Caki2 (cell line): ENCODE measurements around the gene CIC. TPM values are rescaled to one million over a fixed set of nuclear protein-coding genes. Genes with fewer than 3 reads are reported as not detected.
"Not testable (repeated sequence)": the region's sequence is repeated elsewhere in the genome, so short reads cannot be mapped to it uniquely, and the experiment has no call there.

Source experiments
- DNase-seq: peaks from one replicate; pipeline ENCODE4 v3.0.0-alpha.2; 2015; ENCODE audit warnings: low read depth
- in situ Hi-C: cut with HindIII; loops from 2 replicates; pipeline ENCODE4 v1.10.0; 2016; ENCODE audit warnings: low sequenced_read_pairs, low pct_unique_long_range_greater_than_20kb, mixed read lengths
- total RNA-seq: library from RNA; depleted of rRNA; stranded (reverse); fragments of >200 nt; shearing (Covaris generic); gene quantifications from 2 replicates; pipeline ENCODE4 v1.2.3, GENCODE V29; 2014; ENCODE audit warnings: low replicate concordance

CIC gene
- total RNA-seq, 1 experiment from 2014 or later = 27.5 TPM

DNA sequence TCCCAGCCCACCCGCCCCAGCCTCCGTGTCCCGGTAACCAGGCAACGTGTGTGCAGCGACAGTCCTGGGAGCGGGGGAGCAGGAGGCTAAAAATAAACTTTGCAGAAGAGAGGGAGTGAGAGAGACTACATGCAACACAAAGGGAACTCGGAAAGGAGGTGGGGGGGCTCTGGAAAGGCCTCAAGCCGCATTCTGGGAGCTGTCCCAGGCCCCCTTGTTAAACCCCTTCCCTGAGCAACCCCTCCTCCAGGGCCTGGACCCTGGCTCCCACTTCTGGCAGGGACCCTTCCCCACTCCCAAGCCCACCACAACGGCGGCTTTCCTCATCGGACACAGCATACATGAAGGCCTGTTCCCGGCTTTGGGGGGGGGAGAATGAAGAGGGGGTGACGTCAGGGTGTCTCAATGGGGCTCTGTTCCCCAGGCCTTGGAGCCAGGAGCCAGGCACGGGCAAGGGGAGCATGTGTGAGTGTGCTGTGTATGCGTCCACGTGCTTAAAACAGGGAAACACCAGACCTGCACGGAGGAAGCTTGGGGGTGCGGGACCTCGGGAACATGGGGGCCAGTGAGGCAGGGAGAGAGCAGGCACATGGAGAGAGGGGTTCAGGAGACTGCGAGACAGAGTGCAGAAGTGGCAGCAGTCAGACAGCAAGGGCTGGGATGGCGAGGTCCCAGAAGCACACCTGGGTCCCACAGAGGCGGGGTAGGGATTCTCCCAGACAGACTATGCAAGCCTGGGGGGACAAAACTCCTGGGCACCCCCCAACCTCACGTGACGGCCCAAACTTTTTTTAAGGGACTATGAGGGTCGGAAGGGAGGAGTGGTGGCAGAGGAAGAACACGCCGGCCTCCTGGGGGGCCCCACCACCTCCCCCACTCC, 16.4 kb upstream of the CIC start:
- no peak for DNase-seq
- in situ Hi-C loops = no loop called here

DNA sequence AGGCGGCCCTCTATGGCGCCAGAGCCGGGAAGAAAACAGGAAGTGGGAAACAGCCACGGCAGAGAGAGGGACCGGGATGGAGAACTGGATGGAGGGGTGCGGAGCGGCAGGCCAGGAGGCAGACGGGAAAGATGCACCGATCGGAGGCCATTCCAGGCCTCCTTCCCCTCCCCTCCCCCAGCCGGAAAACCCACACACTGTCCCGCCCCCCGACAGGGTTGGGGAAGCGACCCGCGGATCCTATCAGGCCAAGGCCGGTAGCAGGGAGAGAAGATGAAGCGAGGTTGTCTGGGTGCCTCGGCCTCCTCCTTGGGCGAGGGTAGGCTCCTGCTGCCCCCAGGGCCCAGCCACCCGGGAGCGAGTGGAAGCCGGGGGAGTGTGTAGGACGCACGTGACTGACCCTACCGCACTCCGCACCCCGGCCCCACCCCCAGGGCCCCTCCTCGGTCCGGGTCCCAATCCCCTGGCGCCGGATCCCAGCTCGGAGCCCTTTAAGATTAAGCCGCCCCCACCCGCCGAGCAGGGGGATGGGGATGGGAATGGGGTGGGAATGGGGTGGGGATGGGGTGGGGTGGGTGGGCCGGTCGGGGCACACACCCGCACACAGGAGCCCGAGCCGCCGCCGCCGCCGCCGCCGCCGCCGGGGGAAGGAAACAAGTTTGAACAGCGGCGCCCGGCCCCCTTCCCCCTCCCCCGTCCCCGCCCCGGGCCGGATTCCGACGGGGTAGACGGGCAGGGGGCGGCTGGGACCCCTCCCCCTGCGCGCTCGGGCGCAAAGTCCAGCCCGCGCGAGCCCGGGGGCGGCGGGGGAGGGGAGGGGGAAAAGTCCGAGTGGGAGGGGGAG, 15.6 kb upstream of the CIC start:
- in situ Hi-C loops = no loop called here
- DNase-seq = peak; percentile 45

DNA sequence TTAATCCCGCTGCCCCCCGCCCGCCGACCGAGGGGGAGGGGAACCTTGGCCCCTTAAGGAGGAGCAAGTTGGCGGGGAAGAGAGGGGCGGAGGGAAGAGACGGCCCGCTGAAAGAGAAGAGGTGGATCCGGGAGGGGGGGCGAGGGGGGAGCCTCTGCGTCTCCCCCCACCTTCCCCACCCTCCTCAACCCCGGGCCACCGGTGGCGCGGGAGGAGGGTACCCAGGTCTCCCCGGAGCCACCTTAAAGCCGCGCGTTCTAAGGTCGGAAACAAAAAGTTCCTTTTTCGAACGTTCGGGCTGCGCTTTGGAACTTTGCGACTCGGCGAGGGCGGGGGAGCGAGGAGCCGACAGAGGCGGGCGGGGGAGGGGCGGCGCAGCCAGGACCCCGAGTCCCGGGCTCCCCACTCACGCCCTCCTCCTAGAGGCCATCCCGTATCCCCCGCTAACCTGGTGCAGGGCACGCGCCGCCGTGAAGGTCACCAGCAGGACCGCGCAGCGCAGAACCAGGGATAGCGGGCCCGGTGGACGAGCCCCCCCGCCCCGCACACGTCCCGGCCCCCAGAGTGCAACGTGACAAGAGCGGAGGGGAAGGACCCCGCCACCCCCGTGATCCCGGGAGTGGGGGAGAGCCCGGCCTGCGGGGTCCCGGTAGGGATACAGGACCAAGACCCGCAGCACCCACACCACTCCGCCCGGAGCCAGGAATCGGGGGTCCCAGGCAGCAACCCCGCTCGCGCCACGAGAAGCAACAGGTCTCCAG, 14.8 kb upstream of the CIC start:
- DNase-seq = peak; percentile 79
- in situ Hi-C loops = no loop called here

DNA sequence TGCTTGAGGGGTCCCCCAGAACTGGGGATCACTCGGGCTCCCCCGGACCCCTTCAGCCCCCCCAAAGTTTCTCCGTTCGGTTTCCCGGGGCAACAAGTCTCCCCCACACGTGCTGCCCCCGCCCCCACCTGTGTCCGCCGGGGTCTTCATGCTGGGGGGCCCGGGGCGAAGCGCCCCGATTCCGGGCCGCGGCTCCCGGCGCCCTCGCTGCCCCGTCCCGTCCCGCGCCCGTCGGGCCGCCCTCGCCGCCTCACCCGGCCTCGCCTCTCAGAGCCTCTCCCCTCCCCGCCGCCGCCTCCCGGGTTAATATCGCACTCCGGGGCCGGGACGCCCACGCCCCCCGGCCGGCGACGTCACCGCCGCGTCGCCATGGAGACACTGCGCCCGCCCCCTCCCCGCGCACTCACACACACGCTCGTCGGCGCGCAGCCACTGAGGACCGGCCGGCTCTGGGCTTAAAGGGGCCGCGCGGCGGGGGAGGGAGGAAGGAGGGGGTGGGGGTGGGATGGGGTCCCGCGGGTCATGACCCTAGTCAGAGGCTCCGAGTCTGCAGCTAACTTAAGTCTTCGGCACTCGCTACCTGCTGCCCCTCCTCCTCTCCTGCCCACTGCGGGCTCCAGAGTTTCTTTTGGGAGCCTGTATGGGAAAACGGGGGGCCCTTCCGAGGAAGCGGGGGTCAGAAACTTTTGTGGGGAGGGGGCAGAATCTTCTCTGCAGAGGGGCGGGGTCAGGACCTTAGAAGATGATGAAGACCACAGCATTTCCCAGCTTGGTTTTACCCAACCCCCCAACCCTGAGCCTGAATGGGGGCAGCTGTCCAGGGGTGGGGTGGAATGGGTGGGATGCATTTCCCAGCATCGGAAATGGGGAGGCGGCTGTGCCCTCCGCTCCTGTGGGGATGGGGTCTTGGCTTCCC, 13.9 kb upstream of the CIC start, which contains the start of gene ERF:
Gene ERF, minus strand, starts transcription at position 279 of the 916 bp plus-strand sequence. Its CDS starts 129 bp downstream, at position 150.
- in situ Hi-C loops = no loop called here

DNA sequence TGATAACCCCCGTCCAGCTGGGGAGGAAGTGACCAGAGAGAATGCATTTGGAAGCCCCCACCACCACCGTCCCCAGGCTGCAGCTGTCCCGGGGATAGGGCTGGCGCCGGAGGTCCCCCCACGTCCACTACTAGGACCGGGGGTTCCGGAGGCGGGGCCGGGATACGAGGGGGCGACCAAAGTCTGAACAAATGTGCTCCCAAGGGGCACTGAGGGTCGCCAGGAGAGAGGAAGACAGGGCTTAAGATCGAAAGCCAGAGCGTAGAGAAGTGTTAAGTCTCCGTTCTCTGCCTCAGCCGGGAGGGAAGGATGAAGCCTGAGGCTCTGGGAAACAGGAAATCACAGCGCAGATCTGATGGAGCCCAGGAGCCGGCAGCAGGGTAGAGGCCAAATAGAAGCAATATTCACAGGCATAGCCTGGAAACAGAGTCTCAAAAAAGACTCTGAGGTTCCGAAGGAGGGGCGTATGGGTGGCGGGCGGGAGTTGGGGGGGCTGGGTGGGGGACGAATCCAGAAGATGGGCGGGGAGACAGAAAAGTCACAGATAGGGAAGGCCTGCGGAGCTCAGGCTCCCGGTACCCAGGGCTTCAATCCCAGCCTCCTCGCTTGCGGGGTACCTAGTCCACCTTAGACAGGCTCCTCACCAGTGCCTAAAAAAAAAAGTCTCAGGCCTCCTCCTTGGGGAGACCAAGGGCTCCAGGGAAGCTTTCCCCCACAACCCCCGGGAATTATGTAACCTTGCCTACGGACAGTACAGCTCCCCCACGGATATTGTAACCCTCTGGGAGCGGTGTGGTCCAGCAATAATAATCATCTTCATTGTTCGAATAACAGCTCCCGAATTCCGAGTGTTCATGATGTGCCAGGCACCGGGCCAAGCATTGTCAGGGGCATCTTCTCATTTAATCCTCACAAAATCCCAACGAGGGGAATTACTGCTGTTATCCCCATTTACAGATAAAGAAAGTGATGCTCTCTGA, 13.0 kb upstream of the CIC start:
- in situ Hi-C loops = no loop called here
- DNase-seq = no peak

More for the DNA sequence above, 13.9 kb upstream of the CIC start, which contains the start of gene ERF:
- DNase-seq = peak; percentile 91

DNA sequence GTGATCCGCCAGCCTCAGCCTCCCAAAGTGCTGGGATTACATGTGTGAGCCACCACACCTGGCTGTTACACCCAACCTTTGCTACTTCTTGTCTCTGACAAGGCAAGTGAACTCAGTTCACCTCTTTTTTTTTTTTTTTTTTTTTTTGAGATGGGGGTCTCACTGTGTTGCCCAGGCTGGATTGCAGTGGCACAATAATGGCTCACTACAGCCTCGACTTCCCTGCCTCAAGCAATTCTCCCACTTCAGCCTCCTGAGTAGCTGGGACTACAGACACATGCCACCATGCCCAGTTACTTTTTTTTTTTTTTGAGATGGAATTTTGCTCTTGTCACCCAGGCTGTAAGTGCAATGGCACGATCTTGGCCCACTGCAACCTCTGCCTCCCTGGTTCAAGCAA, 11.2 kb upstream of the CIC start:
- in situ Hi-C loops, DNase-seq: not testable (repeated sequence)

DNA sequence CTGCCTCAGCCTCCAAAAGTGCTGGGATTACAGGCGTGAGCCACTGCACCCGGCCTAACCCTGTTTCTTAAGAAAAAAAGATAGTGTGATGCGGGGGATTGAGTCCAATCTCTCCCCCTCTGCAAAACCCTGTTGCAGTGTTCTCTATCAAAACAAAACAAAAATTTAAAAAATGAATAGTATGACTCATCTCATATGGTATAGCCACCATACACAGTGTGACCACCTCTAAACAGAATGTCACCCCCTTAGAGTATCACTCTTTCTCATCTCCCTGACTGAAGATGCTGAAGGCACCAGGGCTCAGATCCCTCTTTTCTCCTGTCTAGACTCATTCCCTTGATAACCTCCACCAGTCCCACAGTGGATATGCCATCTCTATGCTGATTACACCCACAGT, 7.3 kb upstream of the CIC start:
- in situ Hi-C loops = no loop called here

DNA sequence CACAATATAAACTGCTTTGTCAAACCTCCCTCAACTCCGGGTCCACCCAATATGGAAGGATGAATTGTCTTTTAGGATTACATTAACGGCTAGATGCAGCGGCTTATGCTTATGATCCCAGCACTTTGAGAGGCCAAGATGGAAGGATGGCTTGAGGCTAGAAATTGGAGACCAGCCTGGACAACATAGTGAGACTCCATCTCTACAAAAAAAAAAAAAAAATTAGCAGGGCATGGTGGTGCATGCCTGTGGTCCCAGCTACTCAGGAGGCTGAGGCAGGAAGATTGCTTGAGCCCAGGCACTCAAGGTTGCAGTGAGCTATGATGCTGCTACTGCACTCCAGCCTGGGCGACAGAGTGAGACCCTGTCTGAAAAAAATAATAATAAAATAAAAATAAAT, 2.9 kb upstream of the CIC start:
- DNase-seq, in situ Hi-C loops: not testable (repeated sequence)

More for the DNA sequence above, 7.3 kb upstream of the CIC start:
- no peak for DNase-seq

DNA sequence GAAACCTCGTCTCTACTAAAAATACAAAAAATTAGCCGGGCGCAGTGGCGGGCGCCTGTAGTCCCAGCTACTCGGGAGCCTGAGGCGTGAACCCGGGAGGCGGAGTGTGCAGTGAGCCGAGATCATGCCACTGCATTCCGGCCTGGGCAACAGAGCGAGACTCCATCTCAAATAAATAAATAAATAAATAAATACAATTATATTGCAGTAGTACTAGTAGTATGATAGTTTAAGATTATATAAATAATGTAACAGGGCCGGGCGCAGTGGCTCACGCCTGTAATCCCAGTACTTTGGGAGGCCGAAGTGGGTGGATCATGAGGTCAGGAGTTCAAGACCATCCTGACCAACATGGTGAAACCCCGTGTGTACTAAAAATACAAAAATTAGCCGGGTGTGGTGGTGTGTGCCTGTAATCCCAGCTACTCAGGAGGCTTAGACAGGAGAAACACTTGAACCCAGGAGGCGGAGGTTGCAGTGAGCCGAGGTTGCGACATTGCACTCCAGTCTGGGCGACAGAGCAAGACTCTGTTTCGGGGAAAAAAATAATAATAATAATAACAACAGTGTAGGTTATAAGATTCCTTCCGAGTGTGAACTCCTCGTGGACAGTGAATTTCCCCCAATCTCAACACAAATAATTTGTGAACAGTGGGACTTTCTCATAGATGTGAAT, 2.0 kb upstream of the CIC start:
- in situ Hi-C loops, DNase-seq: not testable (repeated sequence)

DNA sequence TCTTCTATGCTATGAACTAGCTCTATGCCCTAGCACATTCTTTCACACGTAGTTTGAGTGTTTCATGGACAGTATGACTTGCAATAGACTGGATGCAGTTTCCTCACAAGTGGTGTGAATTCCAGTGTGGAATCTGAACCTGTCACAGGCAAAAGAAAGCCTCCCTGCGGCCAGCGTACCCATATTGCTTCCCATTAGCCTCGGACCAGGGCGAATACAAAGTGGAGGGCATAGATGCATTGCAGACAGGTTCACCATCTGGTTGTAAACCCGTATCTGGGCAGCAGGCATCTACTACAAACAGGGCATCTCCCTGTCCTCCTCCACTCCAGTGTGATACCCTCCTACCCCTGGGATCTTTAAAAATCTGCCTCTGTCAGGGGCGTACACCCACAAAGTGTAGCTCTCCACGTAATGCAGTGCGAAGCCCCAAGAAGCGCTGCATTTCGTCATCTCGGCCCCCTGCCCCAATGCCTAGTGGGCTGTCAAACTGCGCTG, 1.4 kb upstream of the CIC start:
- DNase-seq = no peak
- in situ Hi-C loops = no loop called here

DNA sequence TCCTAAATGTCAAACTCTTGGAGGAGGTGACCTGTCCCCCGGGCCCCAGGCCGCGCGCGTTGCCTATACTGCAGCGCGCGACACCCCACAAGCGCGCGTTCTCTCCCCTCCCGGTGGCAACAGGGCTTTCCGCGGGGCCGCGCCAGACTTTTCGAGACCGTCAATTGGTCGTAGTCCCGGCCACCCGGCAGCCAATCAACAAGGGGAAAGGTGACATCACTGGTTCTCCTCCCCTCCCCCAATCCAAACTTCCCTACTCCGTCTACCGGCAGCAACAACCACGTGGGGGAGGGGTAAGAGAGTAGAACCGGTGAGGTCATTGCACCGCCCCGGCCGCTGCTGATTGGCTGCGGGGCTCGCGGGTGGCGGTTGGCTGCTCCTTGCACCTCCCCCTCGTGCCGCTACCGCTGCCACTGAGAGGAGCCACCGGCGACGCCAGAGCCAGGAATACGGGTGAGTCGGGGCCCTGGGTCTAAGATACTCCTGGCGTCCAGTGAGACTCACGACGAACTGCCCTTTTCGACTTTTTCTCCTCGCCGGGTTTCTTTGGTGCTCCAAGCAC, 829 bp upstream of the CIC start:
- in situ Hi-C loops = no loop called here
- DNase-seq = peak; percentile 100

DNA sequence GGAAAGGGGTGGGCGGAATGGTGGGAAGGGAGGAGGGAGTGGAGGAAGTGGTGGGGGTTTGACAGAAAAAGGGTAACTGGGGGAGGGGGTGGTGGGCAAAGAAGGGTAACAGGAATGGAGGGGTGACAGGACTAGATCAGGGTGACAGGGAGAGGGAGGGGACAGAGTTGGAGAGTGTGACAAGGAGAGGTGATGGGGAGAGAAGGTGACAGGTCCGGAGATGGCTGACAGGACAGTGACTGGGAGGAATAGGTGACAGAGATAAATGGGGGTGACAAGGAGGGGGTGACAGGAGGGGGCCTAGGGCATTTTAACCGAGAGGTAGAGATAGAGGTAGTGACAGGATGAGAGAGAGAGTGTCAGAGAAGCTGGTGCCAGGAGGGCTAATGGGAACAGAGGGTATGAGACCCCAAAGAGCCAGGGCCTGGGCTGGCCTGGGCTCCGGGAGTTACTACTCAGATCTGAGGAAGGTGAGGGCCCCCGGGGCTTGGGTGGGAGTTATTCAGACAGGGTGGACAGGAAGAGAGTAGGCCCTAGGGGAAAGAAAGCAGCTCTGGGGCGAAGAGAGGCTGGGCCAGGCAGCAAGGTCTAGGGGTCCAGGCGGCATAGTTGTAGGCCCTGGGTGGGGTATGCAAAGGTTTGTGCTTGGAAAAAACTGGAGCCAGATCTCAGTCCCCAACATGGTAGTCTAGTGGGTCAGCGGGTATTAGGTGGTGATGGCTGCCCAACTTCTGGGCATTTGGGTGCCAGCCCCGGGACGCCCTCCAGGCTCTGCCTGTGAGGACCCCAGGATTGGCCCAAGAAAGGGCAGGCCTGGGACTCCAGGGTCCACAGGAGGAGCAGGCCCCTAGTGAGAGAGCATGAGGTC, 660 bp downstream of the CIC start:
- DNase-seq = no peak
- in situ Hi-C loops = no loop called here

DNA sequence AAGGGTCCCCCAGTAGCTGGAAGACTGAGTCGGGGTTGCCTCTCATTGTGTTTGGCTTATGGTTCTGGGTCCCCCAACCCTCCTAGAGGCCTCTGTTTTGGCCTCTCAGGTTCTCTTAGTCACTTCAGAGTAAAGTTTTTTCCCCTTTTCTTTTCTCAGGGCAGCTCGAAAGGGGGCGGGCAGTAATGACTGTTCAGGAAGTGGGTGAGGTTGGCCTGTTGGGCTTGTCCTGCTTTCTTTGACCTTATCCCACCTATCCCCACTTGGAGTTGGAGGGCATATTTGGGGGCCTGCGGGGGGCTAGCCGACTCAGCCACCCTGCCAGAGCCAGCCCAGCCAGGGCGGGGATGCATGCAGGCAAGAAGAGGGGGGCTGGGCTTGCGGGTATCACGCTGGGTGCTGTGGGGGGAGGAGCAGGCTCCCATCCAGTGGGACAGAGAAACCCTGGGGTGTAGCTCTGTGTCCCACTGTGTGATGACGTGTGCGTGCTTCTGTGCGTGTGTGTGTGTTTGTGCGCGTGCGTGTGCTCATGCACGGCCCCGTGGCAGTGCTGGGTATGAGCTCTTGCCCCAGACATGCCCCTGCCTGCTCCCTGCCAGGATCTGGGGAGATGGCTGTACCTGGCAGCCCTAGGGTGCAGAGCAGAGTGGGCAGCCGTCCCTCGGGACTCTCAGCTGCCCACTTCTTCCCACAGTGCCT, 1.4 kb downstream of the CIC start:
- in situ Hi-C loops = no loop called here
- peak; percentile 80 for DNase-seq

DNA sequence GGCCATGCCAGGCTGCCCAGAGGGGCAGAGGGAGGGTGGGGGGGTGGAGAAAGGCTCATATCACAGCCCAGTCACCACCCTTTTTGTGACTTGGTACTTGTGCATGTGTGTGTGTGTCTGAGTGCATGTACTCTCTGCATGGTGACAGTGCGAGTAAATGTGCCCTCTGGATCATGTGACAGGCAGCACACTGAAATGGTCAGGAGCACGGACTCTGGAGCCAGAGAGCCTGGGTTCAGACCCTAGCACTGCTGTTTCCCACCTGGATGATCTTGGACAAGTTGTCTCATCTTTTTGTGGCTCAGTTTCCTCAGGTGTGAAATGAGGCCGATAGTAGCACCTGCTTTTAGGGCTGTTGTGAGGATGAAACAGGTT, 2.0 kb downstream of the CIC start:
- DNase-seq = no peak
- in situ Hi-C loops = no loop called here
